ENCODE measurements around the gene MACROD2.

The MACROD2 gene

GRCh38 chr20:14957402-14957801 is 962.1 kb downstream of the MACROD2 start:
- no peaks in the 10 kb centered on the region for H3K9me3 ChIP-seq (ENCODE audit: control insufficient read depth, low read length)
- no peak overlapping the region for H3K9ac ChIP-seq
- H3K27ac ChIP-seq: no peak overlapping the region
- H3K4me1 ChIP-seq: peaks cover 3% of the 10 kb centered on the region
- H2AFZ ChIP-seq: no peak overlapping the region
- H3K36me3 ChIP-seq (ENCODE audit: control insufficient read depth, insufficient read depth, low read length): no peaks in the 10 kb centered on the region
- no peak for TF ChIP-seq CTCF (IDR thresholded peaks at IDR 0.05)
- H3K27me3 ChIP-seq (ENCODE audit: control insufficient read depth, insufficient read depth, low read length): no peaks in the 10 kb centered on the region
- no peak overlapping the region for H3K4me2 ChIP-seq (ENCODE audit: low read length)
- no peaks in the 10 kb centered on the region for H3K79me2 ChIP-seq
- H3K4me3 ChIP-seq (ENCODE audit: low read depth, low read length): no peak overlapping the region

GRCh38 chr20:14958626-14959025 is 963.3 kb downstream of the MACROD2 start:
- Histone ChIP-seq H3K4me3 (ENCODE audit: low read depth, low read length) (no peak overlapping the region), H3K27ac (no peak overlapping the region), H3K79me2 (no peaks in the 10 kb centered on the region), H3K4me1 (peaks cover 5% of the 10 kb centered on the region), H3K9ac (no peak overlapping the region), H3K27me3 (ENCODE audit: control insufficient read depth, insufficient read depth, low read length) (no peaks in the 10 kb centered on the region), H3K36me3 (ENCODE audit: control insufficient read depth, insufficient read depth, low read length) (no peaks in the 10 kb centered on the region), H3K4me2 (ENCODE audit: low read length) (peak overlapping the region; percentile 42), H2AFZ (no peak overlapping the region), H3K9me3 (ENCODE audit: control insufficient read depth, low read length) (no peaks in the 10 kb centered on the region)
- no peak for TF ChIP-seq CTCF (IDR thresholded peaks at IDR 0.05)

- H3K79me2 ChIP-seq: no peaks in the 10 kb centered on the region
- H3K4me2 ChIP-seq (ENCODE audit: low read length): no peak overlapping the region
- peaks cover 5% of the 10 kb centered on the region for H3K4me1 ChIP-seq
- no peaks in the 10 kb centered on the region for H3K36me3 ChIP-seq (ENCODE audit: control insufficient read depth, insufficient read depth, low read length)
- no peaks in the 10 kb centered on the region for H3K27me3 ChIP-seq (ENCODE audit: control insufficient read depth, insufficient read depth, low read length)
- no peak overlapping the region for H3K4me3 ChIP-seq (ENCODE audit: low read depth, low read length)
- no peak overlapping the region for H3K27ac ChIP-seq
- no peaks in the 10 kb centered on the region for H3K9me3 ChIP-seq (ENCODE audit: control insufficient read depth, low read length)
- no peak overlapping the region for H2AFZ ChIP-seq
- no peak for TF ChIP-seq CTCF (IDR thresholded peaks at IDR 0.05)
- H3K9ac ChIP-seq: no peak overlapping the region
Measured at GRCh38 chr20:14959506-14960475, 964.5 kb downstream of the MACROD2 start.

- no peak overlapping the region for H2AFZ ChIP-seq
- H3K27ac ChIP-seq: no peak overlapping the region
- TF ChIP-seq CTCF (IDR thresholded peaks at IDR 0.05): no peak
- H3K4me3 ChIP-seq (ENCODE audit: low read depth, low read length): no peak overlapping the region
- peaks cover 5% of the 10 kb centered on the region for H3K4me1 ChIP-seq
- no peak overlapping the region for H3K9ac ChIP-seq
- H3K27me3 ChIP-seq (ENCODE audit: control insufficient read depth, insufficient read depth, low read length): no peaks in the 10 kb centered on the region
- H3K4me2 ChIP-seq (ENCODE audit: low read length): no peak overlapping the region
- no peaks in the 10 kb centered on the region for H3K79me2 ChIP-seq
- no peaks in the 10 kb centered on the region for H3K9me3 ChIP-seq (ENCODE audit: control insufficient read depth, low read length)
- H3K36me3 ChIP-seq (ENCODE audit: control insufficient read depth, insufficient read depth, low read length): no peaks in the 10 kb centered on the region
Measured at GRCh38 chr20:14960831-14961230, 965.5 kb downstream of the MACROD2 start.

Measured in parathyroid adenoma (tissue), 2 donors.